ENCODE data around the gene ECI2. TPM values are rescaled to one million over a fixed set of nuclear protein-coding genes. Genes with fewer than 3 reads are reported as not detected.

Gene ECI2
- total RNA-seq, 1 experiment from 2014 or later = 12.9 TPM

Other genes starting within 250 kb of the ECI2 start
- not detected in 2 replicates for gene FAM217A, start 56.4 kb downstream of the ECI2 start, total RNA-seq (2014; rRNA removed; shearing (Covaris generic); ENCODE audit: low replicate concordance)

Data from Karpas-422 (cell line).